Hepatocyte (in vitro differentiated cells): Measurements from ENCODE around the gene NCAM1.

Experiments
- CTCF ChIP-seq: fragments of 200-600 bp; sonication (generic); IDR thresholded peaks from 2 replicates; pipeline ENCODE4 v1.5.1; 2016; ENCODE audit warnings: antibody characterized with exemption, mild to moderate bottlenecking; ENCODE audit not compliant: poor library complexity
- EZH2 ChIP-seq: fragments of 200-600 bp; sonication (generic); IDR thresholded peaks from 2 replicates; pipeline ENCODE4 v1.6.1; 2016; ENCODE audit warnings: antibody characterized with exemption, mild to moderate bottlenecking, borderline replicate concordance
- EZH2phosphoT487 ChIP-seq: fragments of 200-600 bp; sonication (generic); IDR thresholded peaks from one replicate; pipeline ENCODE4 v1.6.1; 2018; ENCODE audit warnings: antibody characterized with exemption, mild to moderate bottlenecking, low read depth, moderate library complexity; ENCODE audit not compliant: unreplicated experiment, severe bottlenecking

GRCh38 chr11:113161711-113162591, 200.7 kb downstream of the NCAM1 start:
- TF ChIP-seq CTCF (no peak), EZH2phosphoT487 (no peak), EZH2 (no peak)
